ENCODE measurements around the gene PIGBOS1.

GRCh38 chr15:55320963-55321362, 2.0 kb upstream of the PIGBOS1 start:
- TF ChIP-seq POLR2AphosphoS5 (IDR thresholded peaks at IDR 0.05; ENCODE audit: insufficient read depth in 1 of 2, low read depth in 1 of 2) (no peak), CTCF (IDR thresholded peaks at IDR 0.05) (no peak), POLR2A (IDR thresholded peaks at IDR 0.05) (no peak)
